HepG2 (cell line): ENCODE data around the gene SPG7. TPM values are rescaled to one million over a fixed set of nuclear protein-coding genes. Genes with fewer than 3 reads are reported as not detected.

Experiments used
- ARNT2 ChIP-seq: sonication (generic); formaldehyde crosslinking; IDR thresholded peaks from 2 replicates; pipeline ENCODE4 v1.8.0; 2022; ENCODE audit warnings: mild to moderate bottlenecking, low read depth, missing genetic modification reagents, moderate library complexity
- GFI1 ChIP-seq: sonication (generic); formaldehyde crosslinking; IDR thresholded peaks from 2 replicates; pipeline ENCODE4 v1.5.0; 2020; ENCODE audit warnings: missing genetic modification reagents, mild to moderate bottlenecking, borderline replicate concordance
- IRF2 ChIP-seq: IDR thresholded peaks from 2 replicates; pipeline ENCODE4 v1.6.1; 2018; ENCODE audit warnings: missing genetic modification reagents, missing compliant biosample characterization
- KAT7 ChIP-seq: IDR thresholded peaks from 2 replicates; pipeline ENCODE4 v1.6.1; 2018; ENCODE audit warnings: borderline replicate concordance, missing compliant biosample characterization
- SAFB2 ChIP-seq: sonication (generic); formaldehyde crosslinking; IDR thresholded peaks from 2 replicates; pipeline ENCODE4 v1.5.1; 2020; ENCODE audit warnings: missing genetic modification reagents, low read depth, mild to moderate bottlenecking, borderline replicate concordance
- SETDB1 ChIP-seq: sonication (generic); formaldehyde crosslinking; IDR thresholded peaks from 2 replicates; pipeline ENCODE4 v1.5.1; 2020; ENCODE audit warnings: missing genetic modification reagents, mild to moderate bottlenecking, borderline replicate concordance
- SP2 ChIP-seq: sonication (generic); formaldehyde crosslinking; IDR thresholded peaks from 2 replicates; pipeline ENCODE4 v1.5.1; 2020; ENCODE audit warnings: mild to moderate bottlenecking, missing genetic modification reagents
- TGIF2 ChIP-seq: IDR thresholded peaks from 2 replicates; pipeline ENCODE4 v1.6.1; 2016; ENCODE audit warnings: control low read depth, missing compliant biosample characterization
- ZC3H13 ChIP-seq: sonication (generic); formaldehyde crosslinking; IDR thresholded peaks from 2 replicates; pipeline ENCODE4 v1.8.1; 2023; ENCODE audit warnings: mild to moderate bottlenecking, missing genetic modification reagents, moderate library complexity
- ZHX2 ChIP-seq, 2 experiments: sonication (generic) in 1 of 2; formaldehyde crosslinking in 1 of 2; IDR thresholded peaks; 2 replicates each; pipeline versions ENCODE4 v1.6.1 to v1.9.0; 2014 to 2022; ENCODE audit warnings: antibody characterized with exemption in 1 of 2, borderline replicate concordance in 1 of 2, inconsistent platforms in 1 of 2, low read depth in 1 of 2, missing genetic modification reagents in 1 of 2
- ZNF143 ChIP-seq: sonication (generic); formaldehyde crosslinking; IDR thresholded peaks from 2 replicates; pipeline ENCODE4 v1.4.0; 2020; ENCODE audit warnings: missing genetic modification reagents
- ZNF20 ChIP-seq: sonication (generic); formaldehyde crosslinking; IDR thresholded peaks from 2 replicates; pipeline ENCODE4 v1.4.0; 2020; ENCODE audit warnings: mild to moderate bottlenecking, moderate library complexity, missing genetic modification reagents
- polyA plus RNA-seq, 8 experiments: library from polyadenylated mRNA; depleted of rRNA in 3 of 8; stranded (reverse) in 7 of 8; unstranded in 1 of 8; fragments of >200 nt; fragmentation: Illumina TruSeq in 4 of 8; extraction: Trizol in 4 of 8; gene quantifications; 2 replicates each; pipeline versions ENCODE4 v1.2.1 to v1.2.3, GENCODE V29; 2011 to 2016; ENCODE audit warnings: low read depth in 4 of 8, missing spikeins in 1 of 8, mixed read lengths in 1 of 8; ENCODE audit not compliant: insufficient read depth in 1 of 8
- total RNA-seq, 5 experiments: library from RNA; depleted of rRNA; stranded (reverse); fragments of >200 nt; fragmentation: Illumina TruSeq; extraction: Trizol; gene quantifications; 2 replicates each; pipeline ENCODE4 v1.2.3, GENCODE V29; 2016; ENCODE audit warnings: low read depth in 1 of 5
- TF ChIP-seq, protein P1 (sequence below): sonication (generic); formaldehyde crosslinking; IDR thresholded peaks from 2 replicates; pipeline ENCODE4; 2020; ENCODE audit warnings: missing genetic modification reagents, mild to moderate bottlenecking, borderline replicate concordance
- TF ChIP-seq, protein P2 (sequence below): sonication (generic); formaldehyde crosslinking; IDR thresholded peaks from 2 replicates; pipeline ENCODE4 v1.4.0; 2020; ENCODE audit warnings: mild to moderate bottlenecking, missing genetic modification reagents
- TF ChIP-seq, protein P3 (sequence below): sonication (generic); formaldehyde crosslinking; IDR thresholded peaks from 2 replicates; pipeline ENCODE4 v1.5.0; 2020; ENCODE audit warnings: mild to moderate bottlenecking, missing genetic modification reagents

SPG7 gene
- total and polyA plus RNA-seq, 2 of the 13 experiments (the other 11 are each of a cell fraction or from before 2014, with no cell fraction given), result 66.0 to 136 TPM

DNA sequence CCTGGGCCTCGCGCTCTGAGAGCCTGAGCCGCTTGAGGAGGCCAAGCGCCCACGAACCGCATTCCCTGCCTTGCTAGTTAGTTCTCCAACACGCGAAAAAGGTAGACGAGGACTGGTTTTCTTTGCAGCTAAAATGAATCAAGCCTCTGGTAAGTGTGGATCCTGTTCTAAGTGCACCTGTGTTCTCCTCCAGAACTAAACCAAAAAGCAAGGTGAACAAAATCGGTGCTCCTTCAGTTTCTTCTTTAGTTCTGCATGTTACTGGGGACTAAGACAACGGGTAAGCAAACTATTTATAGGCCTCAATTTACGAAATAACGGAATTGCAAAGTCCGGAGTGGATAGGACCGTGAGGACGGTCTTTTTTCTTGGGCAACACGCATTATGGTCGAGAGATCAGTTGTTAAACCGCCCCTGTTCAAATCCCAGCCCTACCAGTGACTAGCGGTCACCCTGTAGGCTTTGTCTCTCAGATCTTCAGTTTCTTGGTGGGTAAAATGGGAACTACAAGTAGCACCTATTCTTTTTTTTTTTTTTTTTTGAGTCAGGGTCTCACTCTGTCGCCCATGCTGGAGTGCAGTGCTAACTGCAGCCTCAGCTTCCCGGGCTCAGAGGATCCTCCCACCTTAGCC is 16.8 kb upstream of the SPG7 start (continued):
- TF ChIP-seq, protein P1, sequence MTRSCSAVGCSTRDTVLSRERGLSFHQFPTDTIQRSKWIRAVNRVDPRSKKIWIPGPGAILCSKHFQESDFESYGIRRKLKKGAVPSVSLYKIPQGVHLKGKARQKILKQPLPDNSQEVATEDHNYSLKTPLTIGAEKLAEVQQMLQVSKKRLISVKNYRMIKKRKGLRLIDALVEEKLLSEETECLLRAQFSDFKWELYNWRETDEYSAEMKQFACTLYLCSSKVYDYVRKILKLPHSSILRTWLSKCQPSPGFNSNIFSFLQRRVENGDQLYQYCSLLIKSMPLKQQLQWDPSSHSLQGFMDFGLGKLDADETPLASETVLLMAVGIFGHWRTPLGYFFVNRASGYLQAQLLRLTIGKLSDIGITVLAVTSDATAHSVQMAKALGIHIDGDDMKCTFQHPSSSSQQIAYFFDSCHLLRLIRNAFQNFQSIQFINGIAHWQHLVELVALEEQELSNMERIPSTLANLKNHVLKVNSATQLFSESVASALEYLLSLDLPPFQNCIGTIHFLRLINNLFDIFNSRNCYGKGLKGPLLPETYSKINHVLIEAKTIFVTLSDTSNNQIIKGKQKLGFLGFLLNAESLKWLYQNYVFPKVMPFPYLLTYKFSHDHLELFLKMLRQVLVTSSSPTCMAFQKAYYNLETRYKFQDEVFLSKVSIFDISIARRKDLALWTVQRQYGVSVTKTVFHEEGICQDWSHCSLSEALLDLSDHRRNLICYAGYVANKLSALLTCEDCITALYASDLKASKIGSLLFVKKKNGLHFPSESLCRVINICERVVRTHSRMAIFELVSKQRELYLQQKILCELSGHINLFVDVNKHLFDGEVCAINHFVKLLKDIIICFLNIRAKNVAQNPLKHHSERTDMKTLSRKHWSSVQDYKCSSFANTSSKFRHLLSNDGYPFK (CRISPR knock-in tag), result peak; percentile 55; the same call in 1 of the 2 replicates
- TF ChIP-seq KAT7 (no peak), ARNT2 (CRISPR knock-in tag) (no peak), SP2 (CRISPR knock-in tag) (no peak), SETDB1 (no peak), ZHX2 (IDR thresholded peaks at IDR 0.05; ENCODE audit: low read depth) (no peak), ZHX2 (CRISPR knock-in tag; IDR thresholded peaks at IDR 0.05; ENCODE audit: borderline replicate concordance) (no peak), ZNF20 (CRISPR knock-in tag) (no peak), ZNF143 (CRISPR knock-in tag) (no peak), IRF2 (no peak), TGIF2 (CRISPR knock-in tag) (no peak), ZC3H13 (CRISPR knock-in tag) (no peak), SAFB2 (CRISPR knock-in tag) (0 out of 2 replicates have a peak, but pooled peaks have one; percentile 1), GFI1 (CRISPR knock-in tag) (no peak)
- TF ChIP-seq, protein P2, sequence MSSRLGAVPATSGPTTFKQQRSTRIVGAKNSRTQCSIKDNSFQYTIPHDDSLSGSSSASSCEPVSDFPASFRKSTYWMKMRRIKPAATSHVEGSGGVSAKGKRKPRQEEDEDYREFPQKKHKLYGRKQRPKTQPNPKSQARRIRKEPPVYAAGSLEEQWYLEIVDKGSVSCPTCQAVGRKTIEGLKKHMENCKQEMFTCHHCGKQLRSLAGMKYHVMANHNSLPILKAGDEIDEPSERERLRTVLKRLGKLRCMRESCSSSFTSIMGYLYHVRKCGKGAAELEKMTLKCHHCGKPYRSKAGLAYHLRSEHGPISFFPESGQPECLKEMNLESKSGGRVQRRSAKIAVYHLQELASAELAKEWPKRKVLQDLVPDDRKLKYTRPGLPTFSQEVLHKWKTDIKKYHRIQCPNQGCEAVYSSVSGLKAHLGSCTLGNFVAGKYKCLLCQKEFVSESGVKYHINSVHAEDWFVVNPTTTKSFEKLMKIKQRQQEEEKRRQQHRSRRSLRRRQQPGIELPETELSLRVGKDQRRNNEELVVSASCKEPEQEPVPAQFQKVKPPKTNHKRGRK, result no peak
- TF ChIP-seq, protein P3, sequence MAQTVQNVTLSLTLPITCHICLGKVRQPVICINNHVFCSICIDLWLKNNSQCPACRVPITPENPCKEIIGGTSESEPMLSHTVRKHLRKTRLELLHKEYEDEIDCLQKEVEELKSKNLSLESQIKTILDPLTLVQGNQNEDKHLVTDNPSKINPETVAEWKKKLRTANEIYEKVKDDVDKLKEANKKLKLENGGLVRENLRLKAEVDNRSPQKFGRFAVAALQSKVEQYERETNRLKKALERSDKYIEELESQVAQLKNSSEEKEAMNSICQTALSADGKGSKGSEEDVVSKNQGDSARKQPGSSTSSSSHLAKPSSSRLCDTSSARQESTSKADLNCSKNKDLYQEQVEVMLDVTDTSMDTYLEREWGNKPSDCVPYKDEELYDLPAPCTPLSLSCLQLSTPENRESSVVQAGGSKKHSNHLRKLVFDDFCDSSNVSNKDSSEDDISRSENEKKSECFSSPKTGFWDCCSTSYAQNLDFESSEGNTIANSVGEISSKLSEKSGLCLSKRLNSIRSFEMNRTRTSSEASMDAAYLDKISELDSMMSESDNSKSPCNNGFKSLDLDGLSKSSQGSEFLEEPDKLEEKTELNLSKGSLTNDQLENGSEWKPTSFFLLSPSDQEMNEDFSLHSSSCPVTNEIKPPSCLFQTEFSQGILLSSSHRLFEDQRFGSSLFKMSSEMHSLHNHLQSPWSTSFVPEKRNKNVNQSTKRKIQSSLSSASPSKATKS (CRISPR knock-in tag), result no peak
